ENCODE results near the gene KCNQ2. TPM values are rescaled to one million over a fixed set of nuclear protein-coding genes. Genes with fewer than 3 reads are reported as not detected.

KCNQ2 gene
- total RNA-seq, 1 experiment from 2014 or later, result not detected

DNA sequence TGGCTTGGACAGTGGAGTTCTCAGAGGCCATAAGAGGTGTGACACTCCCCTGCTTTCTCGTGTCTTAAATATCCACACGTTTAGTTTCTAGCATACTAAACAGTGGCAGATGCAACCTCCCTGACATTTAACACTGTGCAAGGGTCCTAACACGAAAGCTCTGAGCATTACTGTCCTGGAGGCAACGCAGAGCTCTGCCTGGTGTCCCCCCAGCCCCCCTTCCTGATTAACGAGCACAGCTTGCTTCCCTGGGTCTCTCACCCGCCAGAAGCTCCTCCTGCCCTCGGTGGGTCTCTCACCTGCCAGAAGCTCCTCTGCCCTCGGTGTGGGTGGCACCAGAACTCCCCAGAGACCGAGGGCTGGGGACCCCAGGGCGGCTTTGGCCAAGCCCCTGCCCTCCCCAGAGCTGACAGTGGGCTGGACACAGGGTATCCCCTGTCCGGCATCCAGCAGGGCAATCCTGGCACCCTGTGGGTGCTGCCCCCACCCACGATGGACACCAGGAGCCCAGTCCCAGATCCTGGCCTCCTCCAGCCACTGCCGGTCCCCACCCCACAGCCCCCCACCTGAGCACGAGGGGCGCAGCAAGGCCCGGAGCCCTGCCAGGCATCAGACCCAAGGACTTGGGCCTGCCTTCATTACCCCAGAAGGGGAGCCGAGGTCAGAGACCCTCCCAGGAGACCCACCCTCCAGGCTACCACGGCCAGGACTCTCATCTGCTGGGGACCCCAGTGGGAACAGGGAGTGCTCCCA, 12.4 kb upstream of the KCNQ2 start:
- no TSS peak for BruUV-seq (replicated peaks)
- H3K4me1 ChIP-seq (replicated peaks; ENCODE audit: insufficient read depth), result 0 out of 2 replicates have a peak, but pooled peaks cover 6% of the 10 kb centered on the region
- peaks cover 15% of the 10 kb centered on the region; the same call in 1 of the 2 replicates for H3F3A ChIP-seq (ENCODE audit: insufficient read depth, low read depth)
- no peak overlapping the region for H2AFZ ChIP-seq
- ChIA-PET POLR2A (ENCODE audit: unreplicated experiment) (no interaction called here), CTCF (no interaction called here)
- peaks cover 26% of the 10 kb centered on the region; the same call in 1 of the 2 replicates for H3K27me3 ChIP-seq (ENCODE audit: insufficient read depth, low read depth)
- H3K36me3 ChIP-seq (ENCODE audit: low read depth), result no peaks in the 10 kb centered on the region
- H3K4me2 ChIP-seq, result no peak overlapping the region
- TF ChIP-seq, protein P1, sequence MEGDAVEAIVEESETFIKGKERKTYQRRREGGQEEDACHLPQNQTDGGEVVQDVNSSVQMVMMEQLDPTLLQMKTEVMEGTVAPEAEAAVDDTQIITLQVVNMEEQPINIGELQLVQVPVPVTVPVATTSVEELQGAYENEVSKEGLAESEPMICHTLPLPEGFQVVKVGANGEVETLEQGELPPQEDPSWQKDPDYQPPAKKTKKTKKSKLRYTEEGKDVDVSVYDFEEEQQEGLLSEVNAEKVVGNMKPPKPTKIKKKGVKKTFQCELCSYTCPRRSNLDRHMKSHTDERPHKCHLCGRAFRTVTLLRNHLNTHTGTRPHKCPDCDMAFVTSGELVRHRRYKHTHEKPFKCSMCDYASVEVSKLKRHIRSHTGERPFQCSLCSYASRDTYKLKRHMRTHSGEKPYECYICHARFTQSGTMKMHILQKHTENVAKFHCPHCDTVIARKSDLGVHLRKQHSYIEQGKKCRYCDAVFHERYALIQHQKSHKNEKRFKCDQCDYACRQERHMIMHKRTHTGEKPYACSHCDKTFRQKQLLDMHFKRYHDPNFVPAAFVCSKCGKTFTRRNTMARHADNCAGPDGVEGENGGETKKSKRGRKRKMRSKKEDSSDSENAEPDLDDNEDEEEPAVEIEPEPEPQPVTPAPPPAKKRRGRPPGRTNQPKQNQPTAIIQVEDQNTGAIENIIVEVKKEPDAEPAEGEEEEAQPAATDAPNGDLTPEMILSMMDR (conservative IDR thresholded peaks at IDR 0.05), result no peak
- TF ChIP-seq EZH2 (IDR thresholded peaks at IDR 0.05; ENCODE audit: low read depth), result no peak
- no peaks in the 10 kb centered on the region for H3K9me3 ChIP-seq (ENCODE audit: insufficient read depth, low read depth)
- H3K79me2 ChIP-seq (ENCODE audit: low read depth), result no peaks in the 10 kb centered on the region
- no peak overlapping the region for H3K4me3 ChIP-seq
- intact Hi-C loops (cut with micrococcal nuclease; ENCODE audit: unreplicated experiment), result no loop called here
- no peaks in the 10 kb centered on the region for H4K20me1 ChIP-seq (ENCODE audit: insufficient read depth)
- no peaks in the 10 kb centered on the region for H3K9me2 ChIP-seq (ENCODE audit: insufficient read depth)
- DNase-seq, result no peak
- no peak overlapping the region for H3K27ac ChIP-seq

DNA sequence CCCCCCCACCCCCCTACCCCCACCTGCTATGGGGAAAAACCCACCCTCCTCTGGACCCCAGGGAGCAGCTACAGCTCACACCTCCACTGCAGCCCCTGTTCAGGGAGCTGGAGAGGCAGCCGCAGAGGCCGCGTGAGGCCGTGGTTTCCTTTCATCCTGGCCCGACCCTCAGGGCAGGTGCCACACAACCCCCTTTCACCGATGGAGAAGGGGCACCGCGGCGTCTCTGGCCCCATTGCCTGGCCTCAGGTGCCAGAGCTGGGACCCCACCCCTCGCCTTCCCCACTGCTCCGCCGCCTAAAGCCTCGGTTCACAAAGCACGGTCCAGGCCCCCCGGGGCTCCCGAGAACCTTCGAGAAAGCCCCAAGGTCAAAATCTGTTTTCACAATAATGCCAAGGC, 11.8 kb upstream of the KCNQ2 start:
- no TSS peak for BruUV-seq (replicated peaks)
- TF ChIP-seq, protein P1 (conservative IDR thresholded peaks at IDR 0.05), result no peak
- TF ChIP-seq EZH2 (IDR thresholded peaks at IDR 0.05; ENCODE audit: low read depth), result no peak
- no peaks in the 10 kb centered on the region for H3K79me2 ChIP-seq (ENCODE audit: low read depth)
- intact Hi-C loops (cut with micrococcal nuclease; ENCODE audit: unreplicated experiment), result no loop called here
- H3K9me2 ChIP-seq (ENCODE audit: insufficient read depth), result no peaks in the 10 kb centered on the region
- ChIA-PET POLR2A (ENCODE audit: unreplicated experiment) (interaction anchor here (0.6 kb wide), 2 partner anchors 32 to 139 kb away, joined by 4 to 6 read pairs; no protein-coding TSS in a partner anchor), CTCF (no interaction called here)
- H3K4me1 ChIP-seq (replicated peaks; ENCODE audit: insufficient read depth), result 0 out of 2 replicates have a peak, but pooled peaks cover 6% of the 10 kb centered on the region
- no peaks in the 10 kb centered on the region for H3K36me3 ChIP-seq (ENCODE audit: low read depth)
- DNase-seq, result no peak
- H3K4me2 ChIP-seq, result no peak overlapping the region
- H3K4me3 ChIP-seq, result no peak overlapping the region
- H3K9me3 ChIP-seq (ENCODE audit: insufficient read depth, low read depth), result no peaks in the 10 kb centered on the region
- no peak overlapping the region for H2AFZ ChIP-seq
- peaks cover 15% of the 10 kb centered on the region; the same call in 1 of the 2 replicates for H3F3A ChIP-seq (ENCODE audit: insufficient read depth, low read depth)
- no peak overlapping the region for H3K27ac ChIP-seq
- H4K20me1 ChIP-seq (ENCODE audit: insufficient read depth), result no peaks in the 10 kb centered on the region
- H3K27me3 ChIP-seq (ENCODE audit: insufficient read depth, low read depth), result peaks cover 27% of the 10 kb centered on the region; the same call in 1 of the 2 replicates

DNA sequence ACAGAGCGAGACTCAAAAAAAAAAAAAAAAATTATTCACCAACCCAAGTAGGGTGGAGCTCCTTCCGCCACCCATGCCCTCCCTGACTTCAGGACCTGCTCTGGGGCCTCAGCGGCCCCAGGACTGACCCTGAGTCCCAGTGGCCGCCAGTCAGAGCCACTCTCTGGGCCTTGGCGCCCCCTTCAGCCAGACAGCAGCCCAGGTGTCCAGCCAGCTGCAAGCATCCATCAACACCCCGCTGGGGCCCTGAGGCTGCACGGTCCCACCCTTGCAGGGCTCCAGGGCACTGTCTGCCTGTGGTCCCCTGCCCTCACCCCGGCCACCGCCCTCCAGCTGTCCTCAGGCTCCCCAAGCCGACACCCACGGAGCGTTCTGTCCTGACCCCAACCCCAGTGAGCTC, 11.4 kb upstream of the KCNQ2 start:
- POLR2A ChIA-PET (ENCODE audit: unreplicated experiment), result interaction anchor here (0.6 kb wide), 3 partner anchors 32 to 138 kb away, joined by 3 to 6 read pairs (median 4); no protein-coding TSS in a partner anchor
- Histone ChIP-seq H3K79me2 (ENCODE audit: low read depth) (no peaks in the 10 kb centered on the region), H3K4me2 (no peak overlapping the region), H3K4me1 (replicated peaks; ENCODE audit: insufficient read depth) (0 out of 2 replicates have a peak, but pooled peaks cover 6% of the 10 kb centered on the region), H3K9me3 (ENCODE audit: insufficient read depth, low read depth) (no peaks in the 10 kb centered on the region), H3K36me3 (ENCODE audit: low read depth) (no peaks in the 10 kb centered on the region), H3K27ac (no peak overlapping the region), H3K9me2 (ENCODE audit: insufficient read depth) (no peaks in the 10 kb centered on the region), H3K4me3 (no peak overlapping the region), H3K27me3 (ENCODE audit: insufficient read depth, low read depth) (peaks cover 31% of the 10 kb centered on the region; the same call in 1 of the 2 replicates), H3F3A (ENCODE audit: insufficient read depth, low read depth) (peaks cover 15% of the 10 kb centered on the region; the same call in 1 of the 2 replicates), H2AFZ (no peak overlapping the region), H4K20me1 (ENCODE audit: insufficient read depth) (no peaks in the 10 kb centered on the region)
- CTCF ChIA-PET, result no interaction called here
- BruUV-seq (replicated peaks), result no TSS peak
- DNase-seq, result no peak
- intact Hi-C loops (cut with micrococcal nuclease; ENCODE audit: unreplicated experiment), result no loop called here
- TF ChIP-seq EZH2 (IDR thresholded peaks at IDR 0.05; ENCODE audit: low read depth), result no peak
- TF ChIP-seq, protein P1 (conservative IDR thresholded peaks at IDR 0.05), result 0 out of 2 replicates have a peak, but pooled peaks have one; percentile 33
